ENCODE data around the gene BCAS4. TPM values are rescaled to one million over a fixed set of nuclear protein-coding genes. Genes with fewer than 3 reads are reported as not detected.
A peak's percentile ranks its signal among the peaks of the same experiment; 100 is the strongest.

BCAS4 gene
- total RNA-seq, 1 donor = 2.7 TPM

DNA sequence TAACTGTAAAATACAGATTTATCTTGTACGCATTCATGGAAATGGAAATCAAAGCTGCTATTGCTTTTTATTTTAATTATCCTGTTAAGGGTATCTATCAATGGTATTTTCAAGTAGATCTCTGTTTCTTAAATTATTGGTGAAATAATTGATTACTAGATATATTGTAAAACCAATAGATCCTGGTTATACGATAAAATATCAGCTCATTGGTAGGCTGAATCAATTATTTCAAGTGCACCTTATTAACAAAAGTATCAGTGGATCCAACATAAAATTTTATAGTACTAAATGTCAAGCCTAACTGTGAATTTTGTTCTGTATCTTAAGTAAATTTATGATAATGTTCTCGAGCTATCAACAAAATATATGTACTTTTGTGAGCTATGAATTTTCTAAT lies 41.7 kb upstream of the BCAS4 start:
- DNase-seq (ENCODE audit: low read depth) = no peak

DNA sequence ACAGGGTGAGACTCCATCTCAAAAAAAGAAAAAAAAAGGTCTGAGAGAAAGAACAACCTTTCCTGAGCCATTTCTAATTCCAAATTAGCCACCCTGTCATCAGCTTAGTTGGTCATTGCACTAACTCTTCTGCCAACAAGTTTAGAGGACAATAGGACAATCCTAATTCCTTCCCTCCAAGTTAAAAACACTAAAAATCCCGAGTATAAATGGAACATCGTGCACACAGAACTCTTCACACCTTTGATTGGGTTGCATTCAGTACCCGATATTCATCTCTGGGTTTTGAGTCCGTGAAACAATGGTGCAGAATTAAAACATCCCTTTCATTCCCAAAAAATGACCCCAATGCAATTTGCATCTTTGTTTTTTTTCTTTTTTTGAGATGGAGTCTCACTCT lies 40.4 kb upstream of the BCAS4 start:
- DNase-seq (ENCODE audit: low read depth) = no peak
- H3K4me3 ChIP-seq (ENCODE audit: low read depth, low read length) = no peak overlapping the region
- TF ChIP-seq, protein P1, sequence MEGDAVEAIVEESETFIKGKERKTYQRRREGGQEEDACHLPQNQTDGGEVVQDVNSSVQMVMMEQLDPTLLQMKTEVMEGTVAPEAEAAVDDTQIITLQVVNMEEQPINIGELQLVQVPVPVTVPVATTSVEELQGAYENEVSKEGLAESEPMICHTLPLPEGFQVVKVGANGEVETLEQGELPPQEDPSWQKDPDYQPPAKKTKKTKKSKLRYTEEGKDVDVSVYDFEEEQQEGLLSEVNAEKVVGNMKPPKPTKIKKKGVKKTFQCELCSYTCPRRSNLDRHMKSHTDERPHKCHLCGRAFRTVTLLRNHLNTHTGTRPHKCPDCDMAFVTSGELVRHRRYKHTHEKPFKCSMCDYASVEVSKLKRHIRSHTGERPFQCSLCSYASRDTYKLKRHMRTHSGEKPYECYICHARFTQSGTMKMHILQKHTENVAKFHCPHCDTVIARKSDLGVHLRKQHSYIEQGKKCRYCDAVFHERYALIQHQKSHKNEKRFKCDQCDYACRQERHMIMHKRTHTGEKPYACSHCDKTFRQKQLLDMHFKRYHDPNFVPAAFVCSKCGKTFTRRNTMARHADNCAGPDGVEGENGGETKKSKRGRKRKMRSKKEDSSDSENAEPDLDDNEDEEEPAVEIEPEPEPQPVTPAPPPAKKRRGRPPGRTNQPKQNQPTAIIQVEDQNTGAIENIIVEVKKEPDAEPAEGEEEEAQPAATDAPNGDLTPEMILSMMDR (IDR thresholded peaks at IDR 0.05; ENCODE audit: insufficient read depth, low read length) = no peak

More for the DNA sequence above, 41.7 kb upstream of the BCAS4 start:
- TF ChIP-seq, protein P1 (IDR thresholded peaks at IDR 0.05; ENCODE audit: insufficient read depth, low read length) = no peak
- H3K4me3 ChIP-seq (ENCODE audit: low read depth, low read length) = no peak overlapping the region

DNA sequence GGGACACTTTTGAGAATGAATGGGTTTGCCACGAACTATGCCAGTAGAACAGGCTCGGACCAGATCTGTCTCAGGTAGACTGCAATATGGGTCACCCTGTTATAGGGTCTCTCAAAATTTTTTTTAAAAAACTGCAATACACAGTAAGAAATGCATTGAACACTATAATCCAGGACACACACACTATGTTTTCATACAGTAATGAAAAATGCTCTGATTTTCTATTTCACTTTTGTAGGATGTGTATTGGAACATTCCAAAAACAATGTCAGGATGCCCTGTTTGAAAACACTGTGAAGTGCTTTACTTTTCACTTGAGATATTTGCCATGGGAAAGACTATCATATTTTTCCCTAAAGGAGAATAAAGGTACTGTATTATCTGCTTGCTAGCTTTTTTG lies 38.4 kb upstream of the BCAS4 start:
- DNase-seq (ENCODE audit: low read depth) = no peak
- TF ChIP-seq, protein P1 (IDR thresholded peaks at IDR 0.05; ENCODE audit: insufficient read depth, low read length) = no peak

DNA sequence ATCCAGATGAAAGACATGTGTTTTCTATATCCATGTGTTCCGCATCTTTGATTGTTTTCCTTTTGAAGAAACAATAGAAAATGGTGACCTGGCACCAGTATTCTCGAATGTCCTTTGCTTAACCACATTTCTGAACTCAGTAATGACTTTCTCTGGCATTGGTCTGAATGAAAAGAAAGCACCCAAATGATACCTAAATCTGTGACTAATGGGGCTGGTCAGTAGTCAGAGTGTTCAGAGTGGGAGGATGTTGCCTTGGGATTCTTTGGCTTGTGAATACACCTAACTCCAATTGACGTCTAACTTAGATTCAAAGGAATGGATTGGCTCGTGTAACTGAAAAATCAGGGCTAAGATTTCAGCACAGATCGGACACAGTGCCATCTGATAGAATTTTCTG lies 36.4 kb upstream of the BCAS4 start:
- TF ChIP-seq, protein P1 (IDR thresholded peaks at IDR 0.05; ENCODE audit: insufficient read depth, low read length) = no peak
- H3K4me3 ChIP-seq (ENCODE audit: low read depth, low read length) = no peak overlapping the region
- peak; percentile 61 for DNase-seq (ENCODE audit: low read depth)

More for the DNA sequence above, 38.4 kb upstream of the BCAS4 start:
- H3K4me3 ChIP-seq (ENCODE audit: low read depth, low read length) = no peak overlapping the region

DNA sequence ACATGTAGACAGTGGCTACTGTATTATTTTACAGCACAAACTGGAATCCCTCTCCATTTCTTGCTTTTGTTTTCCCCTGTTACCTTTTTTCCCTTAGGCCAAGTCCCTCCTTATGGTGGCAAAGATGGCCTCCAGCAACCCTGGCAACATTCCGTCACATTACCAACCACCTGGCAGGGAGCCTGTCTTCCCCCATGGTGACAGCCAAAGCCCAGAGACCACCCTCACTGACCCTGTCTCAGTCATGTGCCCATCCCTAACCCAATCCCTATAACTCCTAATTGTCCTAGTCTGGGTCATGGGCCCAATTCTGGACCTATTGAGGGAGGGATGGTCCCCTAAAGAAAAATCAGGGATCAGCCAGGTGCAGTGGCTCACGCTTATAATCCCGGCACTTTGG lies 35.9 kb upstream of the BCAS4 start:
- no peak for DNase-seq (ENCODE audit: low read depth)
- H3K4me3 ChIP-seq (ENCODE audit: low read depth, low read length) = no peak overlapping the region
- TF ChIP-seq, protein P1 (IDR thresholded peaks at IDR 0.05; ENCODE audit: insufficient read depth, low read length) = no peak

DNA sequence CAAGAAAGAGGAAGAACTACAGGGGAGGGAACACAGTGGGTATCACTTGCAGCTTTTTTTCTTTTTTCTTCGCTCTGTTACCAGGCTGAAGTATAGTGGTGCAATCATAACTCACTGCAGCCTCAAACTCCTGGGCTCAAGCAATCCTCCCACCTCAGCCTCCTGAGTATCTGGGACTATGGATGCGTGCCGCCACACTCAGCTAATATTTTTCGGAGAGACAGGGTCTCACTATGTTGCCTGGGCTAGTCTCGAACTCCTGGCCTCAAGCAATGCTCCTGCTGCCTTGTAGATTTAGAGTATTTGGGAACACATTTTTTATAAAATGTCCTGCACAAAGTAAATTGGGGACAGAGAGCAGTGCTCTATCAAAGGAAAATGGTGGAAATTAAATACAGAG lies 35.2 kb upstream of the BCAS4 start:
- H3K4me3 ChIP-seq (ENCODE audit: low read depth, low read length) = no peak overlapping the region
- no peak for DNase-seq (ENCODE audit: low read depth)
- TF ChIP-seq, protein P1 (IDR thresholded peaks at IDR 0.05; ENCODE audit: insufficient read depth, low read length) = no peak

DNA sequence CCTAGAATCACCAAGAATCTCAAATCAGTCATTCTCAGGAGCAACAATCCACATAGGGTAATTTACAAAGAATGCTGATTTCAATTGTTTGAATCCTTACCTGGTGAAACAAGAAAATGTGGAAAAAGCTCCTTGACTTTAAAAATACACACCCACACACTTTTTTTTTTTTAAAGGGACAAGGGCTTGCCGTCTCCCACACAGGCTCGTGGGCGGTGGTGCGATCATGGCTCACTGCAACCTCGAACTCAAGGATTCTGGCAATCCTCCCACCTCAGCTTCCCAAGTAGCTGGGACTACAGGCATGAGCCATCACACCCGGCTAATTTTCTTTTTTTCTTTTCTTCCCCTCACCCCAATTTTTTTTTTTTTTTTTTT lies 32.8 kb upstream of the BCAS4 start:
- TF ChIP-seq, protein P1 (IDR thresholded peaks at IDR 0.05; ENCODE audit: insufficient read depth, low read length) = no peak
- no peak overlapping the region for H3K4me3 ChIP-seq (ENCODE audit: low read depth, low read length)
- DNase-seq (ENCODE audit: low read depth) = peak; percentile 35

Data from fibroblast of the aortic adventitia (primary cell).